HG02885 (cell line): Measurements from ENCODE around the gene GTPBP4.
A peak's percentile ranks its signal among the peaks of the same experiment; 100 is the strongest.

Experiments
- ATAC-seq: cut with Tn5 transposase; IDR thresholded peaks from one replicate; pipeline ENCODE4 v1.9.1; 2021; ENCODE audit warnings: mild to moderate bottlenecking; ENCODE audit not compliant: unreplicated experiment, poor library complexity

Gene GTPBP4

GRCh38 chr10:964988-965417 is 23.2 kb upstream of the GTPBP4 start:
- no peak for ATAC-seq

- no peak for ATAC-seq
These were observed 21.6 kb upstream of the GTPBP4 start for GRCh38 chr10:966466-967235.

GRCh38 chr10:968546-969199 is 19.6 kb upstream of the GTPBP4 start:
- no peak for ATAC-seq

GRCh38 chr10:969473-970150 is 18.6 kb upstream of the GTPBP4 start:
- ATAC-seq: no peak

- no peak for ATAC-seq
These were observed 17.7 kb upstream of the GTPBP4 start for GRCh38 chr10:970311-971149.

GRCh38 chr10:971150-971542 is 17.1 kb upstream of the GTPBP4 start:
- ATAC-seq: no peak

- no peak for ATAC-seq
These were observed 16.6 kb upstream of the GTPBP4 start for GRCh38 chr10:971613-972012.

- ATAC-seq: peak; percentile 62
These were observed 15.5 kb upstream of the GTPBP4 start for GRCh38 chr10:972763-973162.

GRCh38 chr10:974038-974784 is 14.0 kb upstream of the GTPBP4 start:
- no peak for ATAC-seq

GRCh38 chr10:974785-975074 is 13.5 kb upstream of the GTPBP4 start:
- ATAC-seq: no peak

GRCh38 chr10:976316-976715 is 11.9 kb upstream of the GTPBP4 start:
- no peak for ATAC-seq

- no peak for ATAC-seq
These were observed 9.3 kb upstream of the GTPBP4 start for GRCh38 chr10:978826-979421.

- ATAC-seq: no peak
These were observed 7.7 kb upstream of the GTPBP4 start for GRCh38 chr10:980468-981093.

GRCh38 chr10:983401-983800 is 4.8 kb upstream of the GTPBP4 start:
- no peak for ATAC-seq

- no peak for ATAC-seq
These were observed 4.1 kb upstream of the GTPBP4 start for GRCh38 chr10:983971-984655.

- no peak for ATAC-seq
These were observed 2.9 kb upstream of the GTPBP4 start for GRCh38 chr10:985361-985760.

GRCh38 chr10:986137-986825 is 2.0 kb upstream of the GTPBP4 start:
- ATAC-seq: no peak
